C4-2B (cell line): ENCODE measurements around the gene SERPINE1.

ENCODE experiments used
- CTCF ChIP-seq: fragments of 450-650 bp; conservative IDR thresholded peaks from 2 replicates; pipeline ENCODE4 v1.5.1; 2017; ENCODE audit warnings: mild to moderate bottlenecking
- ZFX ChIP-seq: fragments of 450-650 bp; IDR thresholded peaks from 2 replicates; pipeline ENCODE4 v1.6.1; 2017

- TF ChIP-seq CTCF, result no peak
- TF ChIP-seq ZFX, result no peak
Measured at GRCh38 chr7:101133621-101134398, 6.9 kb downstream of the SERPINE1 start.
